HAP-1 (cell line): ENCODE data around the gene HMGB2.

ENCODE experiments used
- DNase-seq, 2 experiments: peaks; one replicate each; pipeline ENCODE4 v3.0.0-alpha.2; 2016 to 2020; ENCODE audit warnings: low spot score in 2 of 2
- H3K27me3 ChIP-seq: fragments of 250-450 bp; sonication (Bioruptor Pico); 2 replicates; pipeline ENCODE4 v1.5.1; 2020; ENCODE audit warnings: low read depth, mild to moderate bottlenecking, moderate library complexity
- H3K36me3 ChIP-seq: fragments of 250-450 bp; sonication (Bioruptor Pico); replicated peaks from 2 replicates; pipeline ENCODE4 v1.5.1; 2020; ENCODE audit warnings: mild to moderate bottlenecking
- H3K4me1 ChIP-seq: fragments of 250-450 bp; sonication (Bioruptor Pico); 2 replicates; pipeline ENCODE4 v1.5.1; 2020; ENCODE audit warnings: mild to moderate bottlenecking
- H3K4me3 ChIP-seq: fragments of 250-450 bp; sonication (Bioruptor Pico); 2 replicates; pipeline ENCODE4 v1.5.1; 2020; ENCODE audit warnings: mild to moderate bottlenecking, moderate library complexity
- H3K9me3 ChIP-seq: fragments of 250-450 bp; sonication (Bioruptor Pico); 2 replicates; pipeline ENCODE4 v1.5.1; 2020; ENCODE audit warnings: mild to moderate bottlenecking, moderate library complexity
- in situ Hi-C: fragments of 300-500 bp; cut with MboI; formaldehyde crosslinking; loops from 3 replicates; pipeline ENCODE4 v1.14.3; 2020; ENCODE audit warnings: low sequenced_read_pairs, inconsistent platforms, mixed read lengths

The HMGB2 gene

DNA sequence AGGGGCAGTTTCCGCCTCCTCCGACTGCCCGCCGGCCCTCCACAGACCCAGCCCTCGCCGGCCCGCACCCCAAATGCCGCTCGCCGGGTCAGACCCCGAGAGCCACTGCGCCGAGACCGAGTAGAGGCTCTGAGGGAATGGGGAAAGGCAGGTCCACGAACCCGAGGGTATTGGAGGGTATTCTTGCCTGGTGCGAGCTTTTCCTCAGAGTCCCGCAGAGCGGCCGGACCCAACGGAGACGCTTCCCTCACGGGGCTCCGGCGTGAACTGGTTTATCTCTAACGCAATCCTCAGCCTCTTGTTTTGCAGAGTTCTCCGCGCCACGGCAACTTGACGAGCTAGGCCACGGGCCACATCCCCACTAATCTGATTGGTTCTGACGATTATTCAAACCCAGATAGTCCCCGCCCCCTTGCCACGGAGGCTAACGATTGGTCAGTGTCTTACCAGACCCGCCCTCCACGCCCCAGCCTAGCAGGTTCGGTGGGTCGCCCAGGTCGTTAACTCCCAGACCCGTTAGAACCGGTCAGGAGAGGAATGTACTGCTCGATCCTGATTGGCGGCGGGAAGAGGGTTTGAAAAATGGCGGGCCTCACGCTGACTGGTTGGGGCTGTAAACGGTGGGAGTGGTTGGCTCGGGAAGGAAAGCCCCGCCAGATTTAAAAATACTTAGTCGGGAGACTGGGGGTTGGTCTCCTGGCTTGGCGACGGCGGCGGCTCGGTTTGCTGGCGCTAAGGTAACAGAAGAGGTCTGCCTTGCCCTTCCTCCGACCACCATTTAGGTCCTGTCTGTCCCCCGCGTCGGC, at the start of gene HMGB2:
Gene HMGB2 (minus strand): TSS at position 274 of the 806 bp plus-strand sequence. CDS start 709 bp downstream, outside the sequence.
- Histone ChIP-seq H3K4me1 (peaks cover 27% of the 10 kb centered on the region), H3K27me3 (no peaks in the 10 kb centered on the region), H3K4me3 (peak within 1 kb of the TSS; percentile 88), H3K36me3 (peaks cover 44% of the 10 kb centered on the region), H3K9me3 (no peaks in the 10 kb centered on the region)
- peak; percentile 99 to 100 for DNase-seq
- in situ Hi-C loops: loop anchor here (5.0 kb wide), 1 partner anchor 38 kb away; the partner anchor contains the start of gene SAP30

DNA sequence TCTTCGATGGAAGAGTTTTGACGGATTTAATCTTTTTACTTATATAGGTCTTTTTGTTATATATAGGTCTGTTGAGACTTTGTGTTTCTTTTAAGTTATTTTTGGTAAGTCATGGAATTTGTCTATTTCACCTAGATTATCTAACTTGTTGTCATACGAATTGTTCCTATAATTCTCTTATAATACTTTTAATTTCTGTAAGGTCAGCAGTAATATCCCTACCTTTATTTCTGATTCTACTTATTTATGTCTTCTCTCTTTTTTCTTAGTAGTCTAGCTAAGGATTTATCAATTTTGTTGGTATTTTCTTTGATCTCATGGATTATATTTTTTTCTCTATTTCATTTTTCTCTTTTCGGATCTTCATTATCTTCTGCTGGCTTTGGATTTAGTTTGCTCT, 48.2 kb upstream of the HMGB2 start:
- in situ Hi-C loops: no loop called here
- H3K4me3 ChIP-seq: no peak overlapping the region
- H3K36me3 ChIP-seq: no peaks in the 10 kb centered on the region; the same call in none of the 2 replicates

DNA sequence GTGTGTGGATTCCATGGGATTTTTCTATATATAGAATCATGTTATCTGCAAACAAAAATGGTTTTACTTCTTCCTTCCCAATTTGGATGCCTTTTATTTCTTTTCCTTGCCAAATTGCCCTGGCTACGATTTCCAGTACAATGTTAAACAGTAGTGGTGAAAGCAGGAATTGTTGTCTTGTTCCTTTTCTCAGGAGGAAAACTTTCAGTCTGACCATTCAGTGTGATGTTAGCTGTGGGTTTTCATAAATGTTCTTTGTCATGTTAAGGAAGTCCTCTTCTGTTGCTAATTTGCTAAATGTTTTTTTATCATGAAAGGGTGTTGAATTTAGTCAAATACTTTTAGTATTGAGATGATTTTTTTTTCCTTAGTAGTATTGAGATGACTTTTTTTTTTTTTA, 47.5 kb upstream of the HMGB2 start:
- Histone ChIP-seq H3K36me3 (no peaks in the 10 kb centered on the region; the same call in none of the 2 replicates), H3K27me3 (no peaks in the 10 kb centered on the region), H3K4me1 (peaks cover 10% of the 10 kb centered on the region), H3K9me3 (no peaks in the 10 kb centered on the region), H3K4me3 (no peak overlapping the region)
- DNase-seq: peak in 1 of 2 experiments; percentile 77
- in situ Hi-C loops: no loop called here

More for the DNA sequence above, 48.2 kb upstream of the HMGB2 start:
- no peak for DNase-seq
- Histone ChIP-seq H3K27me3 (no peaks in the 10 kb centered on the region), H3K9me3 (no peaks in the 10 kb centered on the region), H3K4me1 (peaks cover 10% of the 10 kb centered on the region)

GRCh38 chr4:173380987-173381386, 46.8 kb upstream of the HMGB2 start:
- in situ Hi-C loops: no loop called here
- no peak for DNase-seq
- Histone ChIP-seq H3K36me3 (no peaks in the 10 kb centered on the region; the same call in none of the 2 replicates), H3K9me3 (no peaks in the 10 kb centered on the region), H3K27me3 (no peaks in the 10 kb centered on the region), H3K4me3 (no peak overlapping the region), H3K4me1 (peaks cover 10% of the 10 kb centered on the region)

- no peak for DNase-seq
- in situ Hi-C loops: no loop called here
- Histone ChIP-seq H3K36me3 (no peaks in the 10 kb centered on the region; the same call in none of the 2 replicates), H3K4me3 (no peak overlapping the region), H3K4me1 (peaks cover 10% of the 10 kb centered on the region), H3K9me3 (no peaks in the 10 kb centered on the region), H3K27me3 (no peaks in the 10 kb centered on the region)
Observed at GRCh38 chr4:173379929-173380328, 45.8 kb upstream of the HMGB2 start.

DNA sequence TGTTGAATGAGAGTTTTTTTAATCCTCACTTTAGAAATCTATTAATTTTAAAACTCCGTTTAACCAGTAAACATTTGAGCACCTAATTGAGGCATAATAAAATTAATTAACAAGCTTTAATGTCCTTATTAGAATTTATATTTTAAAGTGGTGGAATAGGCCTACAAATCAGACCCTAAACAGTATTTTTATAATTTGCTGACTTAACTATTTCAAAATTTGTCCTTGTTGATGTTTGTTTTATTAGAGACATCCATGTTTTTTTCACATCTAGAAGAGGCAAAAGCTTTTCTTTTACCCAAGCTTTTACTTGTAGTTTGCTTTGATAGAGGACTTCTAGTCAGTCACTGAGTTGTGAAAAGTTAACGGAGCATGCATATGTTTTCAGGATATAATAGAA, 40.4 kb upstream of the HMGB2 start:
- no peaks in the 10 kb centered on the region for H3K27me3 ChIP-seq
- no peak overlapping the region for H3K4me3 ChIP-seq
- H3K4me1 ChIP-seq: peaks cover 5% of the 10 kb centered on the region; the same call in 1 of the 2 replicates
- H3K36me3 ChIP-seq: peaks cover 5% of the 10 kb centered on the region
- no peaks in the 10 kb centered on the region for H3K9me3 ChIP-seq
- DNase-seq: no peak
- in situ Hi-C loops: loop anchor here (5.0 kb wide), 1 partner anchor 42 kb away; the partner anchor contains the start of gene HMGB2

DNA sequence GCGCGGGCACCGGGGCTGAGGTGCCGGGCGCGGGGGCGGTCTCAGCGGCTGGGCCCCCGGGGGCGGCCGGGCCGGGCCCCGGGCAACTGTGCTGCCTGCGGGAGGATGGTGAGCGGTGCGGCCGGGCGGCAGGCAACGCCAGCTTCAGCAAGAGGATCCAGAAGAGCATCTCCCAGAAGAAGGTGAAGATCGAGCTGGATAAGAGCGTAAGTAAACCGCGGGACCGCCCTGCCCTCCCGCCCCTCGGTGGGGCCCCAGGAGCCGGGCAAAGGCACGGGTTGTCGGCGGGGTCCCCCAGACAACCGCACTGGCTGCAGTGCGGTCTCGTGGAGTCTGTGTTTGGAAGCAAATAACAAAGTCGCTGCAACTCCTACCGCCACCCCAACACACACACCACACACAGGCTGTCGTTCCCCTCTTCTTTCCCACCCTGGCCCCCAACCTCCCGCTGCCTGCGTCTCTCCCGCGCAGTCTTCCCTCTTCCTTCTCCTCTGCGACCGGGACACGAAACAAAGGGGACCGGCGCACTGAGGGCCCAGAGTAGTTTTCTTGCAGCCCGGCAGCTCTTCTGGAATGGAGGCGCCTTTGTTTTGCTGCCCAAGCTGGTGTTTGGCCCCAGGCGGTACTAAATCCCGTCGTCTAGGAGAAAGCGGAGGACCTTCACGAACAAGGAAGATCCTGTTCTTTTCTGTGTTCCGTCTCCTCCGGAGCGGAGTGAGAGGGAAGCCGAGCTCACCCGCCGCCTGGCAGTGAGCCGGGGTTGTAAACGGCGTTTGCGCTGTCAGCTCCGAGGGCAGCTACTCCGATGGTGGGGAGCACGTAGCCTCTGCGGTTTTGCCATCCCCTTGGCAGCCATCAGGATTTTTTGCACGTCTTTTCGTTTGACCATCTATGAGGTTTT, 37.4 kb upstream of the HMGB2 start:
- in situ Hi-C loops: loop anchor here (5.0 kb wide), 1 partner anchor 39 kb away; the partner anchor contains the start of gene HMGB2
- Histone ChIP-seq H3K9me3 (no peaks in the 10 kb centered on the region), H3K27me3 (no peaks in the 10 kb centered on the region), H3K4me3 (peak overlapping the region; percentile 75), H3K36me3 (peaks cover 5% of the 10 kb centered on the region; the same call in 1 of the 2 replicates), H3K4me1 (peaks cover 26% of the 10 kb centered on the region)
- DNase-seq: peak; percentile 74 to 81

GRCh38 chr4:173370477-173371291, 36.5 kb upstream of the HMGB2 start, which contains the start of gene SAP30:
SAP30 (plus strand) TSS chr4:173370954; CDS start chr4:173371183, 229 bp downstream.
- H3K4me1 ChIP-seq: peaks cover 27% of the 10 kb centered on the region
- no peaks in the 10 kb centered on the region for H3K9me3 ChIP-seq
- peak; percentile 96 to 99 for DNase-seq
- no peaks in the 10 kb centered on the region for H3K27me3 ChIP-seq
- in situ Hi-C loops: loop anchor here (5.0 kb wide), 1 partner anchor 38 kb away; the partner anchor contains the start of gene HMGB2
- peaks cover 5% of the 10 kb centered on the region; the same call in 1 of the 2 replicates for H3K36me3 ChIP-seq
- H3K4me3 ChIP-seq: peak within 1 kb of the TSS; percentile 75

- in situ Hi-C loops: loop anchor here (5.0 kb wide), 1 partner anchor 38 kb away; the partner anchor contains the start of gene HMGB2
- H3K9me3 ChIP-seq: no peaks in the 10 kb centered on the region
- H3K27me3 ChIP-seq: no peaks in the 10 kb centered on the region
- peak in 1 of 2 experiments; percentile 20 for DNase-seq
- H3K4me3 ChIP-seq: peak overlapping the region; percentile 75
- peaks cover 27% of the 10 kb centered on the region for H3K4me1 ChIP-seq
- peaks cover 5% of the 10 kb centered on the region; the same call in 1 of the 2 replicates for H3K36me3 ChIP-seq
Observed at GRCh38 chr4:173370130-173370476, 35.9 kb upstream of the HMGB2 start.

DNA sequence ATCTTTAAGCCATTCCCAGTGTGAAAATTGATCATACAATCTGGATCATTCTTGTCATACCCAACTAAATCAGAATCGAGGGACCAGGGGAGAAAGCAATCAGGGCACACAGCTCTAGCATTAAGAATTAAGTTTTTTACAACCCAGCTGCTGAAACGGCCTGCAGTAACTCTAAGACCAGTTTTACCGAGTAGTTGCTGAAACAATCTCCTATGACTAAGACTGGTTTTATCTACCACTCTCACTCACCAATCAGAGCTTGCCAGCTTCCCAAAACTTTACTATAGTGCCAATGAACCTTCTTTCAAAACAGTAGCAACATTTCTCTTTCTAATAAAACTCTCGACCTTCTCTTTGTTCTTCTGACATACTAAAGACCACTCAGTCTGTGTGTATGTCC, 33.8 kb upstream of the HMGB2 start:
- Histone ChIP-seq H3K9me3 (no peaks in the 10 kb centered on the region), H3K27me3 (no peaks in the 10 kb centered on the region), H3K36me3 (no peaks in the 10 kb centered on the region), H3K4me1 (peaks cover 22% of the 10 kb centered on the region), H3K4me3 (no peak overlapping the region)
- DNase-seq: no peak
- in situ Hi-C loops: no loop called here

- H3K4me1 ChIP-seq: peaks cover 22% of the 10 kb centered on the region
- H3K36me3 ChIP-seq: no peaks in the 10 kb centered on the region
- no peak overlapping the region for H3K4me3 ChIP-seq
- H3K27me3 ChIP-seq: no peaks in the 10 kb centered on the region
- in situ Hi-C loops: no loop called here
- no peaks in the 10 kb centered on the region for H3K9me3 ChIP-seq
- DNase-seq: peak; percentile 22 to 51
Observed at GRCh38 chr4:173367285-173367684, 33.1 kb upstream of the HMGB2 start.

GRCh38 chr4:173365359-173365996, 31.3 kb upstream of the HMGB2 start:
- DNase-seq: no peak
- Histone ChIP-seq H3K27me3 (no peaks in the 10 kb centered on the region), H3K36me3 (no peaks in the 10 kb centered on the region), H3K4me3 (no peak overlapping the region), H3K9me3 (no peaks in the 10 kb centered on the region), H3K4me1 (peaks cover 22% of the 10 kb centered on the region)
- in situ Hi-C loops: no loop called here
